ENCODE results near the gene PPHLN1.

GRCh38 chr12:42444192-42444943 lies 118.4 kb downstream of the PPHLN1 start:
- TF ChIP-seq POLR2A (IDR thresholded peaks at IDR 0.05) = no peak
- no peak for TF ChIP-seq POLR2AphosphoS5 (IDR thresholded peaks at IDR 0.05)
- no peak for TF ChIP-seq CTCF (IDR thresholded peaks at IDR 0.05)
- TF ChIP-seq EP300 (IDR thresholded peaks at IDR 0.05) = no peak
